Ishikawa (cell line): ENCODE data around the gene CNNM1.

ENCODE experiments used
- CEBPB ChIP-seq: IDR thresholded peaks from 2 replicates; pipeline ENCODE4 v1.6.1; 2012
- CREB1 ChIP-seq: IDR thresholded peaks from 2 replicates; pipeline ENCODE4 v1.6.1; 2012; ENCODE audit warnings: low read depth
- EGR1 ChIP-seq: IDR thresholded peaks from 2 replicates; pipeline ENCODE4 v1.6.1; 2012
- EP300 ChIP-seq: IDR thresholded peaks from 2 replicates; pipeline ENCODE4 v1.6.1; 2012; ENCODE audit warnings: borderline replicate concordance
- FOXM1 ChIP-seq: IDR thresholded peaks from 2 replicates; pipeline ENCODE4 v1.6.1; 2012; ENCODE audit warnings: low read depth, borderline replicate concordance
- NFIC ChIP-seq: IDR thresholded peaks from 2 replicates; pipeline ENCODE4 v1.6.1; 2012
- RAD21 ChIP-seq: IDR thresholded peaks from 2 replicates; pipeline ENCODE4 v1.6.1; 2012; ENCODE audit warnings: low read depth
- TAF1 ChIP-seq: IDR thresholded peaks from 2 replicates; pipeline ENCODE4 v1.6.1; 2012; ENCODE audit warnings: low read depth, mild to moderate bottlenecking
- TCF12 ChIP-seq: IDR thresholded peaks from 2 replicates; pipeline ENCODE4 v1.6.1; 2012; ENCODE audit warnings: low read depth
- TEAD4 ChIP-seq: IDR thresholded peaks from 2 replicates; pipeline ENCODE4 v1.6.1; 2012
- ZBTB7A ChIP-seq: IDR thresholded peaks from 2 replicates; pipeline ENCODE4 v1.6.1; 2012; ENCODE audit warnings: low read depth
- TF ChIP-seq, protein P1 (sequence below): IDR thresholded peaks from 2 replicates; pipeline ENCODE4 v1.6.1; 2012
- TF ChIP-seq, protein P2 (sequence below): IDR thresholded peaks from 2 replicates; pipeline ENCODE4 v1.6.1; 2012
- TF ChIP-seq, protein P3 (sequence below): IDR thresholded peaks from 2 replicates; pipeline ENCODE4 v1.6.1; 2012; ENCODE audit warnings: low read depth, mild to moderate bottlenecking

The CNNM1 gene

GRCh38 chr10:99339563-99340047, 10.4 kb downstream of the CNNM1 start:
- TF ChIP-seq TAF1 (no peak), RAD21 (no peak), TEAD4 (no peak), ZBTB7A (no peak), FOXM1 (no peak), CEBPB (no peak), CREB1 (no peak), EP300 (no peak), TCF12 (no peak), EGR1 (no peak), NFIC (no peak)
- TF ChIP-seq, protein P1, sequence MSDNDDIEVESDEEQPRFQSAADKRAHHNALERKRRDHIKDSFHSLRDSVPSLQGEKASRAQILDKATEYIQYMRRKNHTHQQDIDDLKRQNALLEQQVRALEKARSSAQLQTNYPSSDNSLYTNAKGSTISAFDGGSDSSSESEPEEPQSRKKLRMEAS, result no peak
- TF ChIP-seq, protein P2, sequence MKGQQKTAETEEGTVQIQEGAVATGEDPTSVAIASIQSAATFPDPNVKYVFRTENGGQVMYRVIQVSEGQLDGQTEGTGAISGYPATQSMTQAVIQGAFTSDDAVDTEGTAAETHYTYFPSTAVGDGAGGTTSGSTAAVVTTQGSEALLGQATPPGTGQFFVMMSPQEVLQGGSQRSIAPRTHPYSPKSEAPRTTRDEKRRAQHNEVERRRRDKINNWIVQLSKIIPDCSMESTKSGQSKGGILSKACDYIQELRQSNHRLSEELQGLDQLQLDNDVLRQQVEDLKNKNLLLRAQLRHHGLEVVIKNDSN, result no peak
- TF ChIP-seq, protein P3, sequence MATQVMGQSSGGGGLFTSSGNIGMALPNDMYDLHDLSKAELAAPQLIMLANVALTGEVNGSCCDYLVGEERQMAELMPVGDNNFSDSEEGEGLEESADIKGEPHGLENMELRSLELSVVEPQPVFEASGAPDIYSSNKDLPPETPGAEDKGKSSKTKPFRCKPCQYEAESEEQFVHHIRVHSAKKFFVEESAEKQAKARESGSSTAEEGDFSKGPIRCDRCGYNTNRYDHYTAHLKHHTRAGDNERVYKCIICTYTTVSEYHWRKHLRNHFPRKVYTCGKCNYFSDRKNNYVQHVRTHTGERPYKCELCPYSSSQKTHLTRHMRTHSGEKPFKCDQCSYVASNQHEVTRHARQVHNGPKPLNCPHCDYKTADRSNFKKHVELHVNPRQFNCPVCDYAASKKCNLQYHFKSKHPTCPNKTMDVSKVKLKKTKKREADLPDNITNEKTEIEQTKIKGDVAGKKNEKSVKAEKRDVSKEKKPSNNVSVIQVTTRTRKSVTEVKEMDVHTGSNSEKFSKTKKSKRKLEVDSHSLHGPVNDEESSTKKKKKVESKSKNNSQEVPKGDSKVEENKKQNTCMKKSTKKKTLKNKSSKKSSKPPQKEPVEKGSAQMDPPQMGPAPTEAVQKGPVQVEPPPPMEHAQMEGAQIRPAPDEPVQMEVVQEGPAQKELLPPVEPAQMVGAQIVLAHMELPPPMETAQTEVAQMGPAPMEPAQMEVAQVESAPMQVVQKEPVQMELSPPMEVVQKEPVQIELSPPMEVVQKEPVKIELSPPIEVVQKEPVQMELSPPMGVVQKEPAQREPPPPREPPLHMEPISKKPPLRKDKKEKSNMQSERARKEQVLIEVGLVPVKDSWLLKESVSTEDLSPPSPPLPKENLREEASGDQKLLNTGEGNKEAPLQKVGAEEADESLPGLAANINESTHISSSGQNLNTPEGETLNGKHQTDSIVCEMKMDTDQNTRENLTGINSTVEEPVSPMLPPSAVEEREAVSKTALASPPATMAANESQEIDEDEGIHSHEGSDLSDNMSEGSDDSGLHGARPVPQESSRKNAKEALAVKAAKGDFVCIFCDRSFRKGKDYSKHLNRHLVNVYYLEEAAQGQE, result no peak

GRCh38 chr10:99340650-99341049, 11.5 kb downstream of the CNNM1 start:
- TF ChIP-seq, protein P1, result no peak
- no peak for TF ChIP-seq FOXM1
- no peak for TF ChIP-seq TCF12
- TF ChIP-seq TEAD4, result no peak
- TF ChIP-seq, protein P3, result no peak
- no peak for TF ChIP-seq TAF1
- no peak for TF ChIP-seq NFIC
- TF ChIP-seq, protein P2, result no peak
- no peak for TF ChIP-seq CEBPB
- TF ChIP-seq RAD21, result no peak
- no peak for TF ChIP-seq EP300

DNA sequence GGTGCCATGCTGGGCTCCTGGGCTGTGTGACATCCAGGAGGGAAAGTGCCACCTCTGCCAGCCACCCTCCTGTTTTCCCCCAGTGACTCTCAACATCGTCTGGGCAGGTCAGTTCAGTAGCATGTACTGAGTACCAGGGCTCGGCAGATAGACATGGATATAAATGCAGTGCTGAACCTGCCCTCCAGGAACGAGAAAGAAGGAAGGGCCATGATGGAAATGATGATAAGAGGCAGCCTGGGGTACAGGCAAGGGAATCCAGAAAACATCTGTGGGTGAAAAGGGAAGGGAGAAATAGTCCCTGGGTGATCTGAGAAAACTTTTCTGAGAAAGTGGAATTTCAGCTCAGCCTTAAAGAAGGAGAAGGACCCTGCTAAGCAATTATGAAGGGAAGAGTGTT, 12.1 kb downstream of the CNNM1 start:
- TF ChIP-seq, protein P3, result no peak
- TF ChIP-seq TEAD4, result no peak

DNA sequence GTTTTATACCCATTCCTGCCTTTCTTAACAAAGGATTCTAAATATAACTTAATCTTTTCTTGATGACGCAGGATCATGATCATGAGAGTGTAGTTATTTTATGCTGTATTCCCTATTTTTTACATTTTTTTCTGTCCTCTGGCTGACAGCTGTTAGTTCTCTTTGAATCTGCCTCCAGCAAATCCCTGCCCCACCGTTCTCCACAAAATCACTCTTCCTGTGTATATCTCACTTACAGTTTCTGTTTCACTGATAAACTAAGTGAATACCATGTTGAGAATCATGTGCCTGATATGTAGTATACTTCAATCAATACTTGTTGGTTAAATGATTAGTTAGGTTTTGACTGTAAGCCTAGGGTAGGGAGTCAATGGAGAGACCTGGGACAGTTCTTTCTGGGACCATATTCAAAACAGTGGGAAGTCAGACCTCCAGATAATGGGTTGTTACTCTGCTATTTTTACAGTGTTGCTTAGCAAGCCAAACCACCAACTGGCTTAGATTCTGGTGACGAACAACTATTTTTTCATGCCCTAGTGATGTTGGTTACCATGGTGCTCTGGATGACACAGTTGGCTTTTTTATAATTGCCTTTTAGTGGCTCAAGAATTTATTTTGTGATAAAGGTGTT, 12.8 kb downstream of the CNNM1 start:
- TF ChIP-seq RAD21, result no peak
- TF ChIP-seq, protein P1, result no peak
- no peak for TF ChIP-seq TCF12
- TF ChIP-seq TEAD4, result no peak
- TF ChIP-seq, protein P3, result no peak
